ENCODE results near the gene SND1. TPM values are rescaled to one million over a fixed set of nuclear protein-coding genes. Genes with fewer than 3 reads are reported as not detected.

The SND1 gene
- total RNA-seq, 1 experiment from 2014 or later: 147 TPM

DNA sequence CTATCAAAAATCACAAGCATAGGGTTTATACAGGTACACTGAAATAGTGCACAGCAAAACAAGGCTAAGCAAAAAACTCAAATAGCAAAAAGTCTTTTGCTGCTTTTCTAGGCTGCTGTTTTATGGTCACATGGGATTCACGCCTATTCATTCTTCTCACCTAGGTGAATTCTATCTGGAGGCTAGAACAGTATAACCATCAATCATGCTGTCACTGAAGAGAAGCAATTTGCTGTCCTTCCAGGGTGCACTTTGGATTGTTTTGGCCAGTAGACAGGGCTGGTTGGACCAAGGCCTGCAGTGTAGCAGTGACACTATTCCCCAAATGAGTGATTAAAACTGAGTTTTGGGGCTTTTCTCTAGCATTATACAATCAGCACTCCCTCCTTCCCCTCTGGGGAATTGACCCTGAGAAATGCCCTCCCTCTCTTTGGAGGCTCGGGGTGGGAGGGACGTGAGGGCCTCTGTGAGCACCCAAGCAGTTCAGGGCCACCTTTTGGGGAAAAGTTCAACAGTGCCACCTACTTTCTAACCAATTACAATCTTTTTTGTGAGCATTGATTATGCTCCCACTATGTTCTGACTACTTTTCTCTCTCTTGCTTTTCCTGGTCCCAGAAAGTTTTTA lies 16.2 kb upstream of the SND1 start:
- H3K36me3 ChIP-seq: no peaks in the 10 kb centered on the region
- H3K4me1 ChIP-seq: no peaks in the 10 kb centered on the region
- no peak overlapping the region for H3K27ac ChIP-seq
- no peak overlapping the region for H3K4me3 ChIP-seq
- no peaks in the 10 kb centered on the region for H3K9me3 ChIP-seq (replicated peaks)
- H3K27me3 ChIP-seq: no peaks in the 10 kb centered on the region
- no peak for DNase-seq

DNA sequence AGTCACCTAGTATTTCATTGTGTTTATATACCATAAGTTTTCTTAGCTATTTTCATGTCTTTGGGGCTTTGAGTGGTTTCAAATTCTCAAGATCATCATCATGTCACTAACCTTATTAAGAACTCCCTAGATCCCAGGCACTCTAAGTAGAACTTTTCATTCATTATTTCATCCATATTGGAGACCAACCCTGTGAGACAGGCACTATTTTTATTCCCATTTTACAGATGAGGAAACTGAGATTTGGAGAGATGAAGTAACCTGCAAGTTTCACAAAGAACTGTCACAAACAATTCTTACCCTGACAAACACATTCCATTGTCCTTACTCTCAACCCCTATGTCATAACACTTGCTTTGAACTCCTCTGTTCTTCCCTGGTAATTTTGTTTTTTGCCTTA lies 13.8 kb upstream of the SND1 start:
- Histone ChIP-seq H3K4me3 (no peak overlapping the region), H3K27me3 (peaks cover 2% of the 10 kb centered on the region; the same call in 1 of the 2 replicates), H3K4me1 (peaks cover 3% of the 10 kb centered on the region; the same call in 1 of the 2 replicates), H3K9me3 (replicated peaks) (no peaks in the 10 kb centered on the region), H3K36me3 (no peaks in the 10 kb centered on the region), H3K27ac (no peak overlapping the region)
- no peak for DNase-seq

DNA sequence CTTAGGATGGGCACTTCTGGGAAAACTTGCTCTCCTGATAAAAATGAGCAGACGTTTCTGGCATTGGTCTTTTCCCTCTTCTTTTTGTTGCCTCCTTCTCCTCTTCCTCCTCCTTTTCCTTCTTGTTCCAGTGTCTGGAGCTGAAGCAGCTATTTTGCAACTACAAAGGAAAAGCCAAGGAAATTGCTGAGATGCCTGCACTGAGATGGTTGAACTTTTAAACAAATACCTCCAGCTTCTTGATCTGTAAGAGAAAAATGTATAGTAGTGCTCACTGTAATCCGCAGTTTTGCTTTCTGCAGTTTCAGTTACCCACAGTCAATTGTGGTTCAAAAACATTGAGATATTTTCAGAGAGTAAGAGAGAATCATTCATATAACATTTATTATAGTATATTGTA lies 7.5 kb upstream of the SND1 start:
- Histone ChIP-seq H3K27ac (no peak overlapping the region), H3K27me3 (peaks cover 2% of the 10 kb centered on the region; the same call in 1 of the 2 replicates)
- DNase-seq: no peak

DNA sequence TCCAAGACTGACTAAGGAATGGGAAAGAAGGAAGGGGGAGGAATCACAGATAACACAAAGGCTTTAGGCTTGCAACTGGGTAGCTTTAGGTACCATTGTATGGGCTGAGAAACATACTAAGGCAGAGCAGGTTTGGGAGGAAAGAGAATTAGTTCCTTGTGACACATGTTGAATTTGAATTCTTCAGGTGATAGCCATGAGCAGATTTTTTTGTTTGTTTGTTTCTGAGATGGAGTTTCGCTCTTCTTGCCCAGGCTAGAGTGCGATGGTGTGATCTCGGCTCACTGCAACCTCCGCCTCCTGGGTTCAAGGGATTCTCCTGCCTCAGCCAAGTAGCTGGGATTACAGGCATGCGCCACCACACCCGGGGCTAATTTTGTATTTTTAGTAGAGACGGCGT lies 4.4 kb upstream of the SND1 start:
- Histone ChIP-seq H3K27me3 (peaks cover 2% of the 10 kb centered on the region; the same call in 1 of the 2 replicates), H3K4me3 (no peak overlapping the region)

More for the DNA sequence above, 7.5 kb upstream of the SND1 start:
- H3K36me3 ChIP-seq: no peaks in the 10 kb centered on the region
- no peak overlapping the region for H3K4me3 ChIP-seq
- peaks cover 3% of the 10 kb centered on the region; the same call in 1 of the 2 replicates for H3K4me1 ChIP-seq
- H3K9me3 ChIP-seq (replicated peaks): no peaks in the 10 kb centered on the region

DNA sequence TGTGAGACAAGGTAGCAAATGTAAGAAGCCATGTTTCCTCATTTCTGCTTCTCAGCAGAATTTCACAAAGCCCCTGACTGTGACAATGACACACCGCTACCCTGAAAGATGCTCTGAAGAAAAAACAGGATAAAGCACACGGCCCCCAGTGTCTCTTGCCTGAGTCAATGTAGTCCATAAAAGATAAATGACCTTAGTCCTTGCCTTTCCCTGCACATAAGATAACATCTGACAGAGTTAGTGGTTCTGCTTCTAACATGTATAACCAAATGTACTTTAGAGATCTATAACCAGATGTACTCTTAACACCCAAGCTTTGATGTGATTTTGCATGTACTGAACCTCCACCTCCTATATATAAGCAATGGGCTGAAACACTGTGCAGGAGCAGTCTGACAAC lies 3.0 kb upstream of the SND1 start:
- Histone ChIP-seq H3K36me3 (no peaks in the 10 kb centered on the region), H3K27ac (no peak overlapping the region), H3K4me1 (peaks cover 8% of the 10 kb centered on the region), H3K4me3 (no peak overlapping the region), H3K27me3 (no peaks in the 10 kb centered on the region), H3K9me3 (replicated peaks) (no peaks in the 10 kb centered on the region)
- no peak for DNase-seq

More for the DNA sequence above, 4.4 kb upstream of the SND1 start:
- no peak for DNase-seq
- Histone ChIP-seq H3K4me1 (no peaks in the 10 kb centered on the region; the same call in 1 of the 2 replicates), H3K27ac (no peak overlapping the region), H3K36me3 (no peaks in the 10 kb centered on the region), H3K9me3 (replicated peaks) (no peaks in the 10 kb centered on the region)

DNA sequence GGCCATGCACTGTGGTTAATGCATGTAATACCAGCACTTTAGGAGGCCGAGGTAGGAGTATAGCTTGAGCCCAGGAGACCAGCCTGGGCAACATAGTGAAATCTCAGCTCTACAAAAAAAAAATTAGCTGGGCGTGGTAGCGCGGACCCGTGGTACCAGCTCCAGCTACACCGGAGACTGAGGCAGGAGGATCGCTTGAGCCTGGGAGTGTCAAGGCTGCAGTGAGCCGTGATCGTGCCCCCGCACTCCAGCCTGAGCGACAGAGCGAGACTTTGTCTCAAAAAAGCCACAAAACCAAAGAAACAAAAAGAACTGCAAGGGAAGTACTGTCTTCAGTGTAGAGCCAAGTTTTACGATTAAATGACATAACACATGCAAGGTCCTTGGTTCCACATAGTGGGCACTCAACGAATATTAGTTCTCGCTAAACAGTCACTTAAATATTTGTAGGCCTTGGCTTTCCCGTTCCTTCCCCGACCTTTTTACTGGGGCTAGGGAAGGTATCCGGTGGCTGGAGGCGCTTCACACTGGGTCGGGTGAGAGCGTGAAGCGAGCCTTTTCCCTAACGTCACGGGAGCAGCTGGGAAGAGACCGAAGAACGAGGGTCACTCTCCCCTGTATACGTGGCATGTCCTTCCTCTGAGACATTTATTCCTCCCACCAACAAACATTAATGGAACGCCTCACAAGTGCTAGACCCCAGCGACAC lies 993 bp upstream of the SND1 start:
- peak overlapping the region; percentile 89 for H3K4me3 ChIP-seq
- no peaks in the 10 kb centered on the region for H3K27me3 ChIP-seq
- H3K9me3 ChIP-seq (replicated peaks): no peaks in the 10 kb centered on the region
- H3K27ac ChIP-seq: peak overlapping the region; percentile 84
- DNase-seq: peak; percentile 54 to 68
- peaks cover 9% of the 10 kb centered on the region for H3K4me1 ChIP-seq
- no peaks in the 10 kb centered on the region for H3K36me3 ChIP-seq

DNA sequence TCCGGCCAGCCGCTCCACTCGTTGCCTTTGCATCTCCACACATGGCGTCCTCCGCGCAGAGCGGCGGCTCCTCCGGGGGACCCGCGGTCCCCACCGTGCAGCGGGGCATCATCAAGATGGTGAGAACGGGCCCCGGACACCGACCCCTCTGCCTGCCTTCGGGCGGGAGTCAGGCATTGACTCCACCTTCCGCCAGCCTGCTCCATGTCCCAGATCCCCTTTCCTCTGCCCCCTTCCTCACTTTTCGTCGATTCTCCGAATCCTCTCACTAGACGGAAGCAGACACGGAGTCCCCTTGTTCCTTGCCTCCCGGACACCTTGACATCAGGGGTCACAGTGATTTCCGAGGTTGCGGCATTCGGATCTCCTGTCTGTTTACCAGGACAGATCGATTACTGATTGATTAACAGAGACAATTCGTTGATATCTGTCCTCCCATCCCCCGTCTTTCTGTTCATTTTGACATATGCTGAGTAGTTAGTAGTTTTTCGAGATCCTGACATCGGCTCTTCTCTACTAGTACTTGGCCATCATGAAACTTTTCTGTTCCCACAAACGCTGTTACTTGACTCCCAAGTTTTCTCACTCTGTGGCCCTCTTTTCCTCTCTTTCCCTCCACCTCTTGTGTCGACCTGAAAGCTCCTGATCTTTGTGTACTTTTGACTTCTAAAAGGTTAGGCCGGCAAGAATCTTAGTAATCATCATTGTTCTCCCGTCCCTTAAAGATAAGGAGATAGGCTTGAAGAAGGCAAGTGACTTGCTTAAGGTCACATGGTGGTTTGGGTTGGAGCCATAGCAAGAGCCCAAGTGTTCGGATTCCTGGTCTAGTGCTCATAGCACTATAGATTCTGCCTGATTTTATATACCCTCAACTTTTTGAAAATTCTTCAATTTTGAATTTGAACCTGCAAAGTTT lies 597 bp downstream of the SND1 start:
- Histone ChIP-seq H3K27ac (peak overlapping the region; percentile 57), H3K27me3 (no peaks in the 10 kb centered on the region), H3K4me3 (peak overlapping the region; percentile 89), H3K9me3 (replicated peaks) (no peaks in the 10 kb centered on the region), H3K4me1 (peaks cover 9% of the 10 kb centered on the region), H3K36me3 (peaks cover 8% of the 10 kb centered on the region; the same call in 1 of the 2 replicates)
- DNase-seq: peak in 1 of 2 experiments; percentile 22

DNA sequence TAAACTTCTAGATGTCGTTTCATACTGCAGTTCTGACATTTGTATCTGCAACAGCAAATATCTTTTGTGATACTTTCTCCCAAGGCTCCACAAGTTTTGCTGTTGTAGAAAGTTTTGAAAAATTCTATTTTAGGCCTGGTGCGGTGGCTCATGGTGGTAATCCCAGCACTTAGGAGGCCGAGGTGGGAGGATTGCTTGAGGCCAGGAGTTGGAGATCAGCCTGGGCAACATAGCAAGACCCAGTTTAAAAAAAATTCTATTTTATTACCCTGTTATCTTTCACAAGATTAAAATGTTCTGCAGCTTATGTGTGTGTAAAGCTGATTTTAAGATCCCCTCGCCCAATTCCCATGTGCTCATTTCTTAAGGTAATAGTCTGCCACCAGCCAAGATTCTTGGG lies 1.4 kb downstream of the SND1 start:
- H3K27ac ChIP-seq: no peak overlapping the region
- H3K27me3 ChIP-seq: no peaks in the 10 kb centered on the region
- peaks cover 10% of the 10 kb centered on the region; the same call in 1 of the 2 replicates for H3K36me3 ChIP-seq
- no peaks in the 10 kb centered on the region for H3K9me3 ChIP-seq (replicated peaks)
- no peak for DNase-seq
- H3K4me3 ChIP-seq: peak overlapping the region; percentile 89
- peaks cover 9% of the 10 kb centered on the region for H3K4me1 ChIP-seq

DNA sequence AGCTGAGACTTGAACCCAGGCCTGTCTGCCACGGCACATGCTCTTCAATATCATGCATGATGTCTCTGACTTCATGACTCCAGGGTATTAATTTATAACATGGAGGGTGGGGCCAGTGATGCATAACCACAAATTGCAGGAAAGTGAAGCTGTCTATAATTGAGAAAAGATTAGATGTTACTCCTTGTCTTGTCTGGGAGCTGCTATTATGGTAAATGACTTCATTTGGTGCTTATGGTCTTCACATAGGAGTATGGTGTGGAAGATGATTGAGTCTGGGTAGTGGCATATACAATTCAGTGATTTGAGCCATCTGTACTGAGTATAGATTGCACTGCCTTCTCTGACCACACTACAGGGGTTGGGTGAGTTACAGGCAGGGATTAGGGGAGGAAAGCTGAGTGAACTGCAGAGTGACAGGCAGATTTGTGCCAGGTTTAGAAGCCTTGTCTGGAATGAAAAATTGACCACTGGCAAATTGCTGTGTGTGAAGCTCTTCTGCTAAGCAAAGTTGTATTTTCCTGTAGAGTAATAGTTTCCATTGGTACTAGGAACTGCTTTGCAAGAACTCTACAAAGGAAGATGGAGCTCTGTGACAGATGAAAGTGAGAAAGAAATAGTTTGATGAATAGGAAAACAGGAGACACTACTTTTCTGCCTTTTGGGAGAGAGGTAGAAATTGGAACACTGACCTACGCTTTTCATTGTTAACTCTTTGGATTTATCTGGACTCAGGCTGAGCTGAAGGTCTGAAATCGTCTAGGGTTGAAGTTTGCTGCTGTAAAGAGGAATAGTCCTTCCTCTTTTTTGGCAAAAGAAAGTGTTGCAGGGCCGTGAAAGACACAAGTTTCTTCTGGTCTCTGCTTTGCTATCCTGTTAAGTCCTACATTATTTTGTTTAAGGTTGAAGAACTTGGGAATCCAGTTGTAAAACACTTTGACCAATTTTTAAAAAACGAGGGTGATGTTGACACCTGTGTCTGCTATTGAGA lies 2.7 kb downstream of the SND1 start:
- no peak for DNase-seq
- Histone ChIP-seq H3K4me1 (peaks cover 9% of the 10 kb centered on the region), H3K27ac (no peak overlapping the region), H3K4me3 (no peak overlapping the region), H3K36me3 (peaks cover 10% of the 10 kb centered on the region; the same call in 1 of the 2 replicates), H3K9me3 (replicated peaks) (no peaks in the 10 kb centered on the region), H3K27me3 (no peaks in the 10 kb centered on the region)

DNA sequence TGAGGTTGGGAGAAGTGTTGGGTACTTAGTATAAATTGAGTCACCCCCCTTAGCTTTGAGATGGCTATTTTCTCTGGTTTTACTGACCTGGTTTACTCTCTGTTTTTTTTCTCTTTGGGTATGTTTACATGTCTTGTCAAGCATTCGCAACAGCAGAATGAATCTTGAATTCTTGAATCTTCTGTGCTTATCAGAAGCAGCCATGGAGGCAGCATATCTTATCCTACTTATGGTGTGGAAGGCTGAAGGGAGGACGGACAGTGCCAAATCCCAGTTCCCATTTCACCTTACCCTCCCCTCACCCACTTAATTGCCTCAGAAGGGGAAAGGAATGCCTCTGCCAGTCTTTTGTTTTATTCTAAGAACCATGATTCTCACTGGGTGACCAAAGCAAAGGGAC lies 3.7 kb downstream of the SND1 start:
- no peak for DNase-seq

DNA sequence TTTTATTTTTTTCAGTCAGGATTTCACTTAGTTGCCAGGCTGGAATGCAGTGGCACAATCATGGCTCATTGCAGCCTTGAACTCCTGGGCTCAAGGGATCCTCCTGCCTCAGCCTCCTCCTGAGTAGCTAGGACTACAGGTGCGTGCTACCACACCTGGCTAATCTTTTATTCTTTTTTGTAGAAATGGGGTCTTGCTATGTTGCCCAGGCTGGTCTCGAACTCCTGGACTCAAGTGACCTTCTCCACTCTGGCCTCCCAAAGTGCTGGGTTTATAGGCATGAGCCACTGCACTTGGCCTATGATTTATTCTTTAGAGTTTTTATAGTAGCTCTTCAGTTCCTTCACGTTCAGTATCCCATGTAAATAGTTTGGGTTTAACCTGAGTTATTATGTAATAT lies 5.5 kb downstream of the SND1 start:
- Histone ChIP-seq H3K4me3 (no peak overlapping the region), H3K4me1 (peaks cover 9% of the 10 kb centered on the region), H3K27ac (no peak overlapping the region), H3K36me3 (peaks cover 20% of the 10 kb centered on the region), H3K9me3 (replicated peaks) (no peaks in the 10 kb centered on the region), H3K27me3 (no peaks in the 10 kb centered on the region)
- DNase-seq: no peak

More for the DNA sequence above, 3.7 kb downstream of the SND1 start:
- peaks cover 17% of the 10 kb centered on the region for H3K36me3 ChIP-seq
- no peaks in the 10 kb centered on the region for H3K27me3 ChIP-seq
- H3K4me3 ChIP-seq: no peak overlapping the region
- peaks cover 9% of the 10 kb centered on the region for H3K4me1 ChIP-seq
- no peak overlapping the region for H3K27ac ChIP-seq
- no peaks in the 10 kb centered on the region for H3K9me3 ChIP-seq (replicated peaks)

DNA sequence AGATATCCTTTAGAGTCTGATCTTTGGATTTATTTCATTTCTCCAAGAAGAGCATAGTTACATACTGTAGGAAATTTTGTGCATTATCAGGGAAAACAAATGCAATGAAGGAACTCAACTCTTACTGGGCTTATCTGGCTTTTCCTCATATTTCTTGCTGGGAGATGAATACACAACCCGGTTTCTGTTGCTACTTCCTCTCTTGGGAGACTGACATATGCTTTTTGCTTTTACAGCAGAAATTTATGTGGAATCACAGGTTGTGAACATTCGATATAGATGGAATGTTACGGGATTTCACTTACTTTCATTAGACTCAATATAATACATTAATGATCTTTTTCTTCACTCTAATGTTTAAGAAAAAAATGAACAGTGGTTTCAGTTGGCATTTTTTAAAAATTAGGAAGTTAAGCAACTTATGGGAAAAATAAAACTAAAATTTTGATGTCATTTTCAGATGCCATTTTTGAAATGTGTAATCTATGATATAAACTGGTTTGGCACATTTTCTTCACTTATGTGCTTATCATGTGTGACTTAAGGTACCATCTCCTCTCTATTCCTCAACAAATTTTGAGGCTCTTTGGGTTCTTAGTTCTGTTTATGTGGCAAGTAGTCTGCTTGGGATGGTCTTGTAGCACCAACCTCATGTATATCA lies 7.1 kb downstream of the SND1 start:
- Histone ChIP-seq H3K4me1 (no peaks in the 10 kb centered on the region), H3K9me3 (replicated peaks) (no peaks in the 10 kb centered on the region), H3K27me3 (no peaks in the 10 kb centered on the region), H3K36me3 (peaks cover 20% of the 10 kb centered on the region), H3K27ac (no peak overlapping the region), H3K4me3 (no peak overlapping the region)
- DNase-seq: no peak

DNA sequence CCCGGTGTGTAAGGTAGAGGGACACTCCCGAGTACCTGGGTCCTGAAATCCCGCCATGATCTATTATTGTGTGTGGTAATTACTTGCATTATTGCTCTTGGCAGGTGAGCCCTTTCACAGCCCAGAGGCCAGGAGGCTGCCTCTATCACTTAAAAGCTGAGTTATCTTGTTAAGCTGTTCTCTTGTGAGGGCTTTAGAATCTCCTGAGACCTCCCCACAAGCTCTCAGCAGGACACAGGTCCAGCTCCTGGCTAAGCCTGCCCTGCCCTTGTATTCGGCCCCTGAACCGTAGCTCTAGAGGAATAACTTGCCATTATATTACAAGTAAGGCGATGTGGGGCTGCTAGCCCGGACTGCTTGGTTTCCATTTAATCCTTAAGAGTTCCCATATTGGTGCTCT lies 13.9 kb downstream of the SND1 start:
- DNase-seq: no peak
- Histone ChIP-seq H3K9me3 (replicated peaks) (no peaks in the 10 kb centered on the region), H3K4me1 (no peaks in the 10 kb centered on the region), H3K36me3 (peaks cover under 1% of the 10 kb centered on the region; the same call in 1 of the 2 replicates), H3K4me3 (no peak overlapping the region), H3K27ac (no peak overlapping the region), H3K27me3 (no peaks in the 10 kb centered on the region)
